Neural progenitor cell (in vitro differentiated cells): Measurements from ENCODE around the gene PCYOX1L. TPM values are rescaled to one million over a fixed set of nuclear protein-coding genes. Genes with fewer than 3 reads are reported as not detected.

Experiments
- DNase-seq: peaks from one replicate; pipeline ENCODE4 v3.0.0-alpha.2; 2016; ENCODE audit warnings: low spot score
- H2AFZ ChIP-seq: fragments of 200-600 bp; sonication (generic); replicated peaks from 2 replicates; pipeline ENCODE4 v1.6.1; 2016; ENCODE audit warnings: antibody characterized with exemption
- H3F3A ChIP-seq: fragments of 200-600 bp; sonication (generic); 2 replicates; pipeline ENCODE4 v1.6.1; 2016; ENCODE audit warnings: antibody characterized with exemption, low read depth
- H3K27ac ChIP-seq: fragments of 200-600 bp; sonication (generic); 2 replicates; pipeline ENCODE4 v1.5.1; 2016; ENCODE audit warnings: mild to moderate bottlenecking
- H3K27me3 ChIP-seq: fragments of 200-600 bp; sonication (generic); 2 replicates; pipeline ENCODE4 v1.6.1; 2016; ENCODE audit warnings: mild to moderate bottlenecking, moderate library complexity
- H3K36me3 ChIP-seq: fragments of 200-600 bp; sonication (generic); 2 replicates; pipeline ENCODE4 v1.5.1; 2016
- H3K4me1 ChIP-seq: fragments of 200-600 bp; sonication (generic); 2 replicates; pipeline ENCODE4 v1.6.1; 2016; ENCODE audit warnings: mixed run types
- H3K4me2 ChIP-seq: fragments of 200-600 bp; sonication (generic); 2 replicates; pipeline ENCODE4 v1.6.1; 2016
- H3K4me3 ChIP-seq: fragments of 200-600 bp; sonication (generic); 2 replicates; pipeline ENCODE4 v1.5.1; 2016
- H3K79me2 ChIP-seq: fragments of 200-600 bp; sonication (generic); 2 replicates; pipeline ENCODE4 v1.6.1; 2016; ENCODE audit warnings: low read depth
- H3K9ac ChIP-seq: fragments of 200-600 bp; sonication (generic); 2 replicates; pipeline ENCODE4 v1.6.1; 2016
- H3K9me3 ChIP-seq: fragments of 200-600 bp; sonication (generic); 2 replicates; pipeline ENCODE4 v1.5.1; 2016; ENCODE audit warnings: low read depth
- H4K20me1 ChIP-seq: fragments of 200-600 bp; sonication (generic); 2 replicates; pipeline ENCODE4 v1.6.1; 2016; ENCODE audit warnings: low read depth
- H3K27ac Mint-ChIP-seq: 3 replicates; pipeline ENCODE4 v1.8.0; 2021; ENCODE audit warnings: mixed read lengths
- H3K27me3 Mint-ChIP-seq: 2 replicates; pipeline ENCODE4 v1.8.0; 2022; ENCODE audit warnings: low read depth, mild to moderate bottlenecking, inconsistent platforms, moderate library complexity, mixed read lengths; ENCODE audit not compliant: insufficient read depth
- H3K36me3 Mint-ChIP-seq: 3 replicates; pipeline ENCODE4 v1.8.0; 2021; ENCODE audit warnings: mixed read lengths
- H3K4me1 Mint-ChIP-seq: 3 replicates; pipeline ENCODE4 v1.8.0; 2021; ENCODE audit warnings: mixed read lengths
- H3K4me3 Mint-ChIP-seq: 3 replicates; pipeline ENCODE4 v1.8.0; 2021; ENCODE audit warnings: mild to moderate bottlenecking, moderate library complexity, mixed read lengths
- H3K9me3 Mint-ChIP-seq: 3 replicates; pipeline ENCODE4 v1.8.0; 2020; ENCODE audit warnings: mixed read lengths
- EZH2 ChIP-seq: fragments of 200-600 bp; sonication (generic); IDR thresholded peaks from 2 replicates; pipeline ENCODE4 v1.6.1; 2017; ENCODE audit warnings: antibody characterized with exemption, mild to moderate bottlenecking, moderate library complexity
- EZH2phosphoT487 ChIP-seq: fragments of 200-600 bp; sonication (generic); IDR thresholded peaks from 2 replicates; pipeline ENCODE4 v1.6.1; 2017; ENCODE audit warnings: antibody characterized with exemption
- total RNA-seq: library from RNA; depleted of rRNA; stranded (reverse); fragments of >200 nt; gene quantifications from 2 replicates; pipeline ENCODE4 v1.2.3, GENCODE V29; 2015; ENCODE audit warnings: low replicate concordance
- TF ChIP-seq, protein P1 (sequence below): fragments of 200-600 bp; sonication (generic); IDR thresholded peaks from 2 replicates; pipeline ENCODE4 v1.5.1; 2017; ENCODE audit warnings: antibody characterized with exemption, mild to moderate bottlenecking

The PCYOX1L gene
- total RNA-seq, 1 donor from 2014 or later: 16.4 TPM

DNA sequence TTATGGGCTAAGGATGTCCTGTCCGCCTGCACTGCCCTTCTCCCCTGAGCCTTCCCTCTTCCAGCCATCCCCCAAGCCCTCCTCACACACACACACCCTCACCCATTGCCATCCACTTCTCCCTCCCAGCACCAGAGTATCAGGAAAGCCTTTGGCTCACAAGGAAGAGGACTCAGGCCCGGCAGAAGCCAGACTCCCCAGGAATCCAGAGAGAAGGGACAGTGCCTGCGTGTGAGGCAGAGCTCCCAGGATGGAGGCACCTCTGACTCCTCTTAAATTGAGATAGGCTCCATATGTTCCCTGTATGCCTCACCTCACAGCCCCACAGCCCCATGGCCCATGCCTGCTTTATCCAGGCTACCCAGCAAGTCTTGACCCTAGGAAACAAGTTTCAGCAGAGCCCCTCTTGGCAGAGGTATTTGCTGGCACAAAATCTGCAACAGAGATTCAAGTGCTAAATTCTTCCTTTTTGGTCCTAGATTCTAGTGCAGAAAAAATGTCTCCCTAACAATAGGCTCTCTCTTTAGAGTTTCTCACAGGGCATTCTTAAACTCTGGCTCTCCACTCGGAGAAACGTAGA, 20.5 kb downstream of the PCYOX1L start:
- H3K4me1 ChIP-seq: no peaks in the 10 kb centered on the region
- H3K79me2 ChIP-seq: no peaks in the 10 kb centered on the region
- H3K36me3 Mint-ChIP-seq: peaks cover 4% of the 10 kb centered on the region
- H3K27ac ChIP-seq: no peak overlapping the region
- H3K4me2 ChIP-seq: no peak overlapping the region
- H3K9me3 Mint-ChIP-seq: no peaks in the 10 kb centered on the region
- no peak for DNase-seq
- peak overlapping the region; percentile 73 for H3K27ac Mint-ChIP-seq
- no peaks in the 10 kb centered on the region for H3F3A ChIP-seq
- no peaks in the 10 kb centered on the region for H3K36me3 ChIP-seq
- no peak overlapping the region for H2AFZ ChIP-seq
- H3K4me3 ChIP-seq: no peak overlapping the region
- no peaks in the 10 kb centered on the region for H4K20me1 ChIP-seq
- no peaks in the 10 kb centered on the region for H3K27me3 ChIP-seq
- peaks cover 9% of the 10 kb centered on the region for H3K27me3 Mint-ChIP-seq
- TF ChIP-seq EZH2phosphoT487 (no peak), EZH2 (no peak)
- TF ChIP-seq, protein P1, sequence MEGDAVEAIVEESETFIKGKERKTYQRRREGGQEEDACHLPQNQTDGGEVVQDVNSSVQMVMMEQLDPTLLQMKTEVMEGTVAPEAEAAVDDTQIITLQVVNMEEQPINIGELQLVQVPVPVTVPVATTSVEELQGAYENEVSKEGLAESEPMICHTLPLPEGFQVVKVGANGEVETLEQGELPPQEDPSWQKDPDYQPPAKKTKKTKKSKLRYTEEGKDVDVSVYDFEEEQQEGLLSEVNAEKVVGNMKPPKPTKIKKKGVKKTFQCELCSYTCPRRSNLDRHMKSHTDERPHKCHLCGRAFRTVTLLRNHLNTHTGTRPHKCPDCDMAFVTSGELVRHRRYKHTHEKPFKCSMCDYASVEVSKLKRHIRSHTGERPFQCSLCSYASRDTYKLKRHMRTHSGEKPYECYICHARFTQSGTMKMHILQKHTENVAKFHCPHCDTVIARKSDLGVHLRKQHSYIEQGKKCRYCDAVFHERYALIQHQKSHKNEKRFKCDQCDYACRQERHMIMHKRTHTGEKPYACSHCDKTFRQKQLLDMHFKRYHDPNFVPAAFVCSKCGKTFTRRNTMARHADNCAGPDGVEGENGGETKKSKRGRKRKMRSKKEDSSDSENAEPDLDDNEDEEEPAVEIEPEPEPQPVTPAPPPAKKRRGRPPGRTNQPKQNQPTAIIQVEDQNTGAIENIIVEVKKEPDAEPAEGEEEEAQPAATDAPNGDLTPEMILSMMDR: no peak
- no peak overlapping the region for H3K4me3 Mint-ChIP-seq
- no peaks in the 10 kb centered on the region for H3K9me3 ChIP-seq
- H3K9ac ChIP-seq: no peak overlapping the region
- H3K4me1 Mint-ChIP-seq: peaks cover 39% of the 10 kb centered on the region

DNA sequence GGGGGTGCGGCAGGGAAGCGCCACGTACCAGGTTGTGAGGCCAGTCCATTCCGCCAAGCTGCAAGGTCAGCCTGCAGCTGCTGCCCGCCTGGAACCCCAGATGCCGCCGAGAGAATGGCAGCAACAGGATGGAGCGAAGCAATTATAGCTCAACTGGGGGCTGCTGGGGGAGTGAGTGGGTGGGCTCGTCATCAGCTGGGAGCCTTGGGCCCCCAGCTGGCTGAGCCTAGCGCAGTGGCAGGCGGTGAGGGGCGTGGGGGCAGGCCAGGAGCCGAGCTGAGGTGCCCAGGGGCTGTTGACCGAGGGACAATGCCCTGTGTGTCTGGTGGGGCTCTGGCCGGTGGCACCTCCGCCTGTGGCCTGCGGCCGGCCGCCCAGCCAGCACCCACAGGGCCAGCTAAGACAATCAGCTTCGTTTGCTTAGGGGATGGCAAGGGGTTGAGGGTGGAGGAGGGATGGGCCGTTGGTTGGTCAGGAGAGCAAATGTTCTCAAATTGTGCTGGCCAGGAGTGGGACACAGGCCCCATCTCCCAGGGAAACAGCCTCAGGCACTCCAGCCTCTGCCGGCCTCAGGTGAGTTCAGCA, 21.4 kb downstream of the PCYOX1L start, which contains the start of gene IL17B:
IL17B (minus strand) TSS at position 116 of the 585 bp plus-strand sequence; CDS start at position 49, 67 bp downstream.
- H3K9ac ChIP-seq: no peak within 1 kb of the TSS
- Mint-ChIP-seq H3K27me3 (peaks cover 10% of the 10 kb centered on the region), H3K4me3 (no peak within 1 kb of the TSS), H3K36me3 (peaks cover 4% of the 10 kb centered on the region), H3K9me3 (no peaks in the 10 kb centered on the region), H3K4me1 (peaks cover 39% of the 10 kb centered on the region), H3K27ac (peak within 1 kb of the TSS; percentile 73)
- no peaks in the 10 kb centered on the region for H3K9me3 ChIP-seq
- no peaks in the 10 kb centered on the region for H3K36me3 ChIP-seq
- no peak within 1 kb of the TSS for H3K27ac ChIP-seq
- no peaks in the 10 kb centered on the region for H3F3A ChIP-seq
- TF ChIP-seq, protein P1: no peak
- no peaks in the 10 kb centered on the region for H3K27me3 ChIP-seq
- no peaks in the 10 kb centered on the region for H3K4me1 ChIP-seq
- no peak within 1 kb of the TSS for H2AFZ ChIP-seq
- no peaks in the 10 kb centered on the region for H3K79me2 ChIP-seq
- H3K4me2 ChIP-seq: no peak within 1 kb of the TSS
- DNase-seq: no peak
- no peaks in the 10 kb centered on the region for H4K20me1 ChIP-seq
- no peak within 1 kb of the TSS for H3K4me3 ChIP-seq

DNA sequence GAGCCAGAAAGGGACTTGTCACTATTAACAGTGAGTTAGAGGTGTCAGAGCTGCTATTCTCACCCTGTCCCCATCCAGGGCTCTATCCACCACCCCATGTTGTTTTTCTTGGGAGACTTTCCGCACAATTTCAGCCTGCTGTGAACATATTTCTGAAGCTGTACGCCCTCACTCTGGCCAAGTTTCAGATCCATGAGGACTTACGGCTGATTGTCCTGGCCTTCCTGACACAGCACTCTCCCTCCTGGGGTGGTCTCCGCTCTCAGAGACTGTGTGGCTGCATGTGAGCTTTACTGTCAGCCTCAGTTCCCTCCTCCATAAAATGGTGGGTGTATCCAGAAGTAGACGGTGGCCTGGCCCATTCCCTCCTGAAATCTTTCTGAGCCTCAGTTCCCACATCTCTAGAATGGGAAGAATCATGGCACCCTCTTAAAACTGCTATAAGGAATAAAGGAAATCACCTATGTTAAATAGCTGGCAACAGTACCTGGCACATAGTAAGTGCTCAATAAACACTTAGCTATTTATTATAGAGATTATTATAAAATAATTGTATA, 22.1 kb downstream of the PCYOX1L start:
- H3K27ac ChIP-seq: no peak overlapping the region
- H3K27ac Mint-ChIP-seq: no peak overlapping the region

More for the DNA sequence above, 22.1 kb downstream of the PCYOX1L start:
- H3K4me3 Mint-ChIP-seq: no peak overlapping the region
- H3K27me3 Mint-ChIP-seq: peaks cover 10% of the 10 kb centered on the region
- no peaks in the 10 kb centered on the region for H3K9me3 Mint-ChIP-seq
- no peaks in the 10 kb centered on the region for H3K79me2 ChIP-seq
- DNase-seq: no peak
- H4K20me1 ChIP-seq: no peaks in the 10 kb centered on the region
- H3K9me3 ChIP-seq: no peaks in the 10 kb centered on the region
- H3K4me3 ChIP-seq: no peak overlapping the region
- H3K4me1 ChIP-seq: no peaks in the 10 kb centered on the region
- no peaks in the 10 kb centered on the region for H3F3A ChIP-seq
- H3K9ac ChIP-seq: no peak overlapping the region
- no peaks in the 10 kb centered on the region for H3K27me3 ChIP-seq
- H3K4me1 Mint-ChIP-seq: peaks cover 40% of the 10 kb centered on the region
- no peaks in the 10 kb centered on the region for H3K36me3 ChIP-seq
- TF ChIP-seq, protein P1: no peak
- TF ChIP-seq EZH2: no peak
- TF ChIP-seq EZH2phosphoT487: no peak
- H3K4me2 ChIP-seq: no peak overlapping the region
- H3K36me3 Mint-ChIP-seq: peaks cover 4% of the 10 kb centered on the region
- no peak overlapping the region for H2AFZ ChIP-seq
